Uterus (tissue), 4 donors: ENCODE measurements around the gene SOX15. TPM values are rescaled to one million over a fixed set of nuclear protein-coding genes. Genes with fewer than 3 reads are reported as not detected.

ENCODE experiments used
- DNase-seq, 2 donors: peaks; one replicate each; pipeline ENCODE4 v3.0.0-alpha.2; 2019 to 2020
- H3K27ac ChIP-seq, 2 donors: fragments of 200-600 bp; sonication (generic); 1 replicate in 1 of 2; 2 replicates in 1 of 2; pipeline ENCODE4 v1.5.1; 2016 to 2018
- H3K27me3 ChIP-seq, 2 donors: fragments of 200-600 bp; sonication (generic); one replicate each; pipeline ENCODE4 v1.5.1; 2018 to 2019; ENCODE audit warnings: control low read depth in 1 of 2
- H3K36me3 ChIP-seq, 2 donors: fragments of 200-600 bp; sonication (generic); one replicate each; pipeline ENCODE4 v1.5.1; 2019; ENCODE audit warnings: control low read depth in 1 of 2
- H3K4me1 ChIP-seq, 2 donors: fragments of 200-600 bp; sonication (generic); one replicate each; pipeline ENCODE4 v1.5.1; 2018 to 2019; ENCODE audit warnings: control low read depth in 1 of 2
- H3K4me3 ChIP-seq, 2 donors: fragments of 200-600 bp; sonication (generic); 1 replicate in 1 of 2; 2 replicates in 1 of 2; pipeline ENCODE4 v1.5.1; 2018 to 2019; ENCODE audit warnings: mild to moderate bottlenecking in 1 of 2
- H3K9me3 ChIP-seq, 2 donors: fragments of 200-600 bp; sonication (generic); one replicate each; pipeline ENCODE4 v1.5.1; 2019; ENCODE audit warnings: control low read depth in 1 of 2
- POLR2A ChIP-seq, 2 donors: fragments of 450-650 bp; IDR thresholded peaks; one replicate each; pipeline ENCODE4 v1.6.1; 2016; ENCODE audit warnings: antibody characterized with exemption in 2 of 2, mild to moderate bottlenecking in 1 of 2, moderate library complexity in 1 of 2
- intact Hi-C: fragments of 100-400 bp; cut with DNase I; formaldehyde crosslinking; loops from one replicate; pipeline ENCODE4 v1.15.1; 2023; ENCODE audit warnings: low total_unique reads
- total RNA-seq, 4 donors: library from RNA; depleted of rRNA in 3 of 4; stranded (reverse); fragments of >200 nt in 3 of 4; gene quantifications; one replicate each; pipeline versions ENCODE4 v1.1.0 to v1.2.4, GENCODE V29; 2014 to 2023
- TF ChIP-seq, protein P1 (sequence below), 4 experiments: fragments of 200-600 bp in 2 of 4; fragments of 450-650 bp in 2 of 4; sonication (generic) in 2 of 4; IDR thresholded peaks; one replicate each; pipeline ENCODE4 v1.5.1; 2016 to 2019; ENCODE audit warnings: antibody characterized with exemption in 4 of 4, mild to moderate bottlenecking in 2 of 4, moderate library complexity in 1 of 4
- donor health status: DM: yes; HTN: yes; CAD: no.

The SOX15 gene
- total RNA-seq, 4 donors from 2014 or later = 1.0 to 7.3 (median 1.1) TPM; not detected in 1

GRCh38 chr17:7550344-7550743, 39.5 kb downstream of the SOX15 start:
- H3K27ac ChIP-seq = peak overlapping the region; percentile 89 to 95
- H3K4me1 ChIP-seq = peaks cover 0 to 5% of the 10 kb centered on the region in 2 donors
- H3K27me3 ChIP-seq = no peaks in the 10 kb centered on the region
- H3K36me3 ChIP-seq = no peaks in the 10 kb centered on the region
- intact Hi-C loops = no loop called here
- no peak for DNase-seq
- TF ChIP-seq, protein P1, sequence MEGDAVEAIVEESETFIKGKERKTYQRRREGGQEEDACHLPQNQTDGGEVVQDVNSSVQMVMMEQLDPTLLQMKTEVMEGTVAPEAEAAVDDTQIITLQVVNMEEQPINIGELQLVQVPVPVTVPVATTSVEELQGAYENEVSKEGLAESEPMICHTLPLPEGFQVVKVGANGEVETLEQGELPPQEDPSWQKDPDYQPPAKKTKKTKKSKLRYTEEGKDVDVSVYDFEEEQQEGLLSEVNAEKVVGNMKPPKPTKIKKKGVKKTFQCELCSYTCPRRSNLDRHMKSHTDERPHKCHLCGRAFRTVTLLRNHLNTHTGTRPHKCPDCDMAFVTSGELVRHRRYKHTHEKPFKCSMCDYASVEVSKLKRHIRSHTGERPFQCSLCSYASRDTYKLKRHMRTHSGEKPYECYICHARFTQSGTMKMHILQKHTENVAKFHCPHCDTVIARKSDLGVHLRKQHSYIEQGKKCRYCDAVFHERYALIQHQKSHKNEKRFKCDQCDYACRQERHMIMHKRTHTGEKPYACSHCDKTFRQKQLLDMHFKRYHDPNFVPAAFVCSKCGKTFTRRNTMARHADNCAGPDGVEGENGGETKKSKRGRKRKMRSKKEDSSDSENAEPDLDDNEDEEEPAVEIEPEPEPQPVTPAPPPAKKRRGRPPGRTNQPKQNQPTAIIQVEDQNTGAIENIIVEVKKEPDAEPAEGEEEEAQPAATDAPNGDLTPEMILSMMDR (IDR thresholded peaks at IDR 0.05) = no peak
- no peak for TF ChIP-seq POLR2A (IDR thresholded peaks at IDR 0.05)
- H3K9me3 ChIP-seq = no peaks in the 10 kb centered on the region
- H3K4me3 ChIP-seq = no peak overlapping the region

GRCh38 chr17:7549401-7550055, 40.4 kb downstream of the SOX15 start:
- no peak for TF ChIP-seq POLR2A (IDR thresholded peaks at IDR 0.05)
- TF ChIP-seq, protein P1 (IDR thresholded peaks at IDR 0.05) = no peak
- peaks cover 0 to 5% of the 10 kb centered on the region in 2 donors for H3K4me1 ChIP-seq
- intact Hi-C loops = no loop called here
- DNase-seq = peak in 1 of 2 donors; percentile 27
- peak overlapping the region; percentile 47 to 88 for H3K4me3 ChIP-seq
- no peaks in the 10 kb centered on the region for H3K9me3 ChIP-seq
- no peaks in the 10 kb centered on the region for H3K27me3 ChIP-seq
- peak overlapping the region; percentile 89 to 95 for H3K27ac ChIP-seq
- H3K36me3 ChIP-seq = no peaks in the 10 kb centered on the region

GRCh38 chr17:7548585-7549400, 41.1 kb downstream of the SOX15 start, which contains the start of gene TNFSF12:
TSS of gene TNFSF12 (plus strand) at chr17:7549058. CDS start at chr17:7549154, 96 bp downstream.
- no peaks in the 10 kb centered on the region for H3K27me3 ChIP-seq
- peaks cover 0 to 5% of the 10 kb centered on the region in 2 donors for H3K4me1 ChIP-seq
- peak within 1 kb of the TSS; percentile 89 to 95 for H3K27ac ChIP-seq
- no peaks in the 10 kb centered on the region for H3K36me3 ChIP-seq
- DNase-seq = peak; percentile 66 to 68
- no peaks in the 10 kb centered on the region for H3K9me3 ChIP-seq
- TF ChIP-seq, protein P1 (IDR thresholded peaks at IDR 0.05) = peak in 3 of 4 experiments; percentile 7 to 44 (median 31)
- peak in 1 of 2 donors; percentile 9 for TF ChIP-seq POLR2A (IDR thresholded peaks at IDR 0.05)
- intact Hi-C loops = no loop called here
- peak within 1 kb of the TSS; percentile 47 to 88 for H3K4me3 ChIP-seq

DNA sequence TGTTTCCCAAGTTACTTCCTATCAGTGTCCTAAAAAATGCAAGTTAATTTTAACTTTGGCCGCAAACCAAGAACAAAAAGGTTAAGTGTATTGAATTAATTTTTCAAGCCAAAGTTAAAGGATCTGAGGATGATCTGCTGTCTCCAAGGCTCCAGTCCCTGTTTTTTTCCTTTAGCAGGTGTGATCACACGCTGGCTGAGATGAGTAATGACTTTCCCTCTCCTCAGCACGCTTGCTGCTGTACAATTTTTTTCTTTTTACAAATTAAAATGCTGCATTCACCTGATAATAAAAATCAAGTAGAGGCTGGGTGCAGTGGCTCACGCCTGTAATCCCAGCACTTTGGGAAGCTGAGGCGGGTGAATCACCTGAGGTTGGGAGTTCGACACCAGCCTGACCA, 45.0 kb downstream of the SOX15 start:
- intact Hi-C loops = no loop called here
- peaks cover 0 to 5% of the 10 kb centered on the region in 2 donors for H3K4me1 ChIP-seq
- TF ChIP-seq, protein P1 (IDR thresholded peaks at IDR 0.05) = no peak
- no peak for TF ChIP-seq POLR2A (IDR thresholded peaks at IDR 0.05)
- H3K27ac ChIP-seq = no peak overlapping the region
- DNase-seq = no peak
- H3K27me3 ChIP-seq = no peaks in the 10 kb centered on the region
- no peak overlapping the region for H3K4me3 ChIP-seq
- H3K36me3 ChIP-seq = no peaks in the 10 kb centered on the region
- no peaks in the 10 kb centered on the region for H3K9me3 ChIP-seq
